ENCODE results near the gene SLC13A2. TPM values are rescaled to one million over a fixed set of nuclear protein-coding genes. Genes with fewer than 3 reads are reported as not detected.

Gene SLC13A2
- total RNA-seq, 1 experiment from 2014 or later, result not detected

DNA sequence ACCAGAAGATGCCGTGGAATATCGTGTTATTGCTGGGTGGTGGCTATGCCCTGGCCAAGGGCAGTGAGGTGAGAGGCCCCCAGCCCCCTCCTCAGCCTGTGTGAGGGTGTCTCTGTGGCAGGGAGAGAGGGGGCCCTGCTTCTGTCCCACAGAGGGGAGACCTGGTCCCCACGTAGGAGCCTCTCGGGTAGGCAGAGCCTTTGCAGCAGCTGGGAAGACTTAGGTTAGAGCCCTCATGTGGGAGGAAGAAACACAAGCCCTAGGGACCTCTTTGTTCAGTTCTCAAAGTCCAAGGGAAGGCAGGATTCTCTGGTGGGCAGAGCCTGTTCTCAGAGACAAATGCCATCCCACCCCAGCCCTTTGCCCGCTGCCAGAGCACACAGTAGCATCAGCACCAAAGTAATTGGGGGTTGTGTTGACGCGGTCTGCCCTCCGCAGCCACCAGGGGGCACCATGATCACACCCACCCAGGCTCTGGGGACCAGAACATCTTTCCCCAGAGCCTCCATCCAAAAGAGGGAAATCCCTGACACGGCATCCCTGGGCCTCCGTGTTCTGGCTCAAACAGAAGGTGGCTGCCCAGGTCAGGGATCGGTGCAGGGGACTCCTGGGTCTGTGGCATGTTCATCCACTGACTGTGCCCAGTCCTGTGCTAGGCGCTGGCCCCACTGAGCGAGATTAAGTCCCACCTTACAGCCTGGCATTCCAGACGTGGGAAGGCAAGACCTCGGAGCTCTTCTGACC lies 21.2 kb downstream of the SLC13A2 start:
- DNase-seq (ENCODE audit: low spot score), result peak; percentile 75
- ChIA-PET CTCF (interaction anchor here (0.6 to 1.1 kb wide), 3 partner anchors 43 to 59 kb away, joined by 3 to 7 read pairs (median 3); no protein-coding TSS in a partner anchor), POLR2A (ENCODE audit: low non-redundant PET) (no interaction called here)
- no TSS peak for BruUV-seq (replicated peaks)
- Histone ChIP-seq H3K4me3 (ENCODE audit: low read depth, low read length, poor library complexity, severe bottlenecking) (no peak overlapping the region), H3K36me3 (ENCODE audit: insufficient read depth, low read length, poor library complexity, severe bottlenecking) (no peaks in the 10 kb centered on the region), H3K4me1 (ENCODE audit: insufficient read depth, low read length, poor library complexity, severe bottlenecking) (no peaks in the 10 kb centered on the region), H3K27me3 (replicated peaks; ENCODE audit: insufficient read depth, low read depth, low read length, poor library complexity) (no peaks in the 10 kb centered on the region), H3K27ac (ENCODE audit: low read depth, low read length, poor library complexity, severe bottlenecking) (no peak overlapping the region), H3K9me3 (ENCODE audit: low read depth, low read length, poor library complexity, severe bottlenecking) (no peaks in the 10 kb centered on the region)
- TF ChIP-seq, protein P1, sequence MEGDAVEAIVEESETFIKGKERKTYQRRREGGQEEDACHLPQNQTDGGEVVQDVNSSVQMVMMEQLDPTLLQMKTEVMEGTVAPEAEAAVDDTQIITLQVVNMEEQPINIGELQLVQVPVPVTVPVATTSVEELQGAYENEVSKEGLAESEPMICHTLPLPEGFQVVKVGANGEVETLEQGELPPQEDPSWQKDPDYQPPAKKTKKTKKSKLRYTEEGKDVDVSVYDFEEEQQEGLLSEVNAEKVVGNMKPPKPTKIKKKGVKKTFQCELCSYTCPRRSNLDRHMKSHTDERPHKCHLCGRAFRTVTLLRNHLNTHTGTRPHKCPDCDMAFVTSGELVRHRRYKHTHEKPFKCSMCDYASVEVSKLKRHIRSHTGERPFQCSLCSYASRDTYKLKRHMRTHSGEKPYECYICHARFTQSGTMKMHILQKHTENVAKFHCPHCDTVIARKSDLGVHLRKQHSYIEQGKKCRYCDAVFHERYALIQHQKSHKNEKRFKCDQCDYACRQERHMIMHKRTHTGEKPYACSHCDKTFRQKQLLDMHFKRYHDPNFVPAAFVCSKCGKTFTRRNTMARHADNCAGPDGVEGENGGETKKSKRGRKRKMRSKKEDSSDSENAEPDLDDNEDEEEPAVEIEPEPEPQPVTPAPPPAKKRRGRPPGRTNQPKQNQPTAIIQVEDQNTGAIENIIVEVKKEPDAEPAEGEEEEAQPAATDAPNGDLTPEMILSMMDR (conservative IDR thresholded peaks at IDR 0.05; ENCODE audit: low read depth, low read length), result peak; percentile 94
- no peak for TF ChIP-seq EZH2 (IDR thresholded peaks at IDR 0.05; ENCODE audit: borderline replicate concordance, low read depth, low read length, poor library complexity, severe bottlenecking)
- intact Hi-C loops (cut with micrococcal nuclease; ENCODE audit: unreplicated experiment), result loop anchor here (1.0 kb wide), 2 partner anchors 46 to 119 kb away; no protein-coding TSS in a partner anchor

GRCh38 chr17:28495635-28496034 lies 22.2 kb downstream of the SLC13A2 start:
- Histone ChIP-seq H3K36me3 (ENCODE audit: insufficient read depth, low read length, poor library complexity, severe bottlenecking) (no peaks in the 10 kb centered on the region), H3K9me3 (ENCODE audit: low read depth, low read length, poor library complexity, severe bottlenecking) (no peaks in the 10 kb centered on the region), H3K27ac (ENCODE audit: low read depth, low read length, poor library complexity, severe bottlenecking) (no peak overlapping the region), H3K4me3 (ENCODE audit: low read depth, low read length, poor library complexity, severe bottlenecking) (no peak overlapping the region), H3K4me1 (ENCODE audit: insufficient read depth, low read length, poor library complexity, severe bottlenecking) (no peaks in the 10 kb centered on the region), H3K27me3 (replicated peaks; ENCODE audit: insufficient read depth, low read depth, low read length, poor library complexity) (no peaks in the 10 kb centered on the region)
- POLR2A ChIA-PET (ENCODE audit: low non-redundant PET), result no interaction called here
- no peak for DNase-seq (ENCODE audit: low spot score)
- no TSS peak for BruUV-seq (replicated peaks)
- TF ChIP-seq, protein P1 (conservative IDR thresholded peaks at IDR 0.05; ENCODE audit: low read depth, low read length), result no peak
- TF ChIP-seq EZH2 (IDR thresholded peaks at IDR 0.05; ENCODE audit: borderline replicate concordance, low read depth, low read length, poor library complexity, severe bottlenecking), result no peak
- CTCF ChIA-PET, result interaction anchor here (0.6 to 1.1 kb wide), 3 partner anchors 42 to 148 kb away, joined by 3 read pairs; no protein-coding TSS in a partner anchor
- intact Hi-C loops (cut with micrococcal nuclease; ENCODE audit: unreplicated experiment), result no loop called here

- ChIA-PET POLR2A (ENCODE audit: low non-redundant PET) (no interaction called here), CTCF (no interaction called here)
- no peak for TF ChIP-seq EZH2 (IDR thresholded peaks at IDR 0.05; ENCODE audit: borderline replicate concordance, low read depth, low read length, poor library complexity, severe bottlenecking)
- TF ChIP-seq, protein P1 (conservative IDR thresholded peaks at IDR 0.05; ENCODE audit: low read depth, low read length), result no peak
These were observed 24.5 kb downstream of the SLC13A2 start for GRCh38 chr17:28497931-28498330.

More at GRCh38 chr17:28497931-28498330, 24.5 kb downstream of the SLC13A2 start:
- no peaks in the 10 kb centered on the region for H3K36me3 ChIP-seq (ENCODE audit: insufficient read depth, low read length, poor library complexity, severe bottlenecking)
- no peaks in the 10 kb centered on the region for H3K27me3 ChIP-seq (replicated peaks; ENCODE audit: insufficient read depth, low read depth, low read length, poor library complexity)
- BruUV-seq (replicated peaks), result no TSS peak
- no peaks in the 10 kb centered on the region for H3K4me1 ChIP-seq (ENCODE audit: insufficient read depth, low read length, poor library complexity, severe bottlenecking)
- H3K4me3 ChIP-seq (ENCODE audit: low read depth, low read length, poor library complexity, severe bottlenecking), result no peak overlapping the region
- no peak for DNase-seq (ENCODE audit: low spot score)
- intact Hi-C loops (cut with micrococcal nuclease; ENCODE audit: unreplicated experiment), result no loop called here
- no peaks in the 10 kb centered on the region for H3K9me3 ChIP-seq (ENCODE audit: low read depth, low read length, poor library complexity, severe bottlenecking)
- H3K27ac ChIP-seq (ENCODE audit: low read depth, low read length, poor library complexity, severe bottlenecking), result no peak overlapping the region

All from A673 (cell line).